GM21526 (cell line): ENCODE results near the gene ECI2.

Experiments
- ATAC-seq: cut with Tn5 transposase; IDR thresholded peaks from one replicate; pipeline ENCODE4 v1.9.1; 2021; ENCODE audit warnings: moderate library complexity; ENCODE audit not compliant: unreplicated experiment, low FRiP score

The ECI2 gene, protein sequence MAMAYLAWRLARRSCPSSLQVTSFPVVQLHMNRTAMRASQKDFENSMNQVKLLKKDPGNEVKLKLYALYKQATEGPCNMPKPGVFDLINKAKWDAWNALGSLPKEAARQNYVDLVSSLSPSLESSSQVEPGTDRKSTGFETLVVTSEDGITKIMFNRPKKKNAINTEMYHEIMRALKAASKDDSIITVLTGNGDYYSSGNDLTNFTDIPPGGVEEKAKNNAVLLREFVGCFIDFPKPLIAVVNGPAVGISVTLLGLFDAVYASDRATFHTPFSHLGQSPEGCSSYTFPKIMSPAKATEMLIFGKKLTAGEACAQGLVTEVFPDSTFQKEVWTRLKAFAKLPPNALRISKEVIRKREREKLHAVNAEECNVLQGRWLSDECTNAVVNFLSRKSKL

DNA sequence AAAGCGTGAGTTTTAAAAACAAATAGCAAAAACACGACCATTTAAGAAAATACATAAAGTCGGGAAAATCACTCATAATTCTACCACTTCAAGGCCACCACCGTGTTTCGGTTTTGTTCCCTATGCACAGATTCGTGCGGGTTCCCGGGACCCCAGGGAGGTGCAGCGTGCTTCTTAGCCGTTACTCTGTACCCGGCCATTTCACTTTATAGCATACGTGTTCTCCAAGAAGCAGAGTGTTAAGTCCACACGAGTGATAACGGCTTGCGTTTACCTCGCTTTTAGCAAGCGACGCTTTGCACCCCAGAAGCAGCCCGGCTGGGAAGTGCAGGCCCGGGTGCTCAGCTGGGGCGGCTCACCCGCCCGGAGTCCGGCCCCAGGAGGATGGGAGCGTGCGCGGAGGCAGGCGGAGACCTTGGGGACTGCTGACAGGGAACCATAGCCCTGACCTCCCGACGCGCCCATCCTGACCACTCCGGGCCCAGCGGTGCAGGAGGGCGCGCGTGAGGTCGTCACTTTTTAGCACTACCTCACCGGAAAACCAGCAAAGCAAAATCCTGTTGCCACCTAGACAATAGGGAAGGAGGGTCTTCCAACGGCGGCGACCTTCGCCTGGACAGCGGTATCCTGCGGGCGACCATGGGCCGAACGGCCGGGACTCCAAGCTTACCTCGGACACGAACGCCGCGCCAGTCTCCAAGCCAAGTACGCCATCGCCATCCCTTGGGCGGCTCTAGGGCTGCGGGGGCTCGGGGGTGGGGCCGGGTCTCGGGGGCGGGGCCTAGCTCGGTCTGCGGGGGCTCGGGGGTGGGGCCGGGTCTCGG is at the start of gene ECI2:
ECI2 (minus strand) TSS at position 735 of the 824 bp plus-strand sequence; CDS start at position 720, 15 bp downstream.
- ATAC-seq, result peak; percentile 45

DNA sequence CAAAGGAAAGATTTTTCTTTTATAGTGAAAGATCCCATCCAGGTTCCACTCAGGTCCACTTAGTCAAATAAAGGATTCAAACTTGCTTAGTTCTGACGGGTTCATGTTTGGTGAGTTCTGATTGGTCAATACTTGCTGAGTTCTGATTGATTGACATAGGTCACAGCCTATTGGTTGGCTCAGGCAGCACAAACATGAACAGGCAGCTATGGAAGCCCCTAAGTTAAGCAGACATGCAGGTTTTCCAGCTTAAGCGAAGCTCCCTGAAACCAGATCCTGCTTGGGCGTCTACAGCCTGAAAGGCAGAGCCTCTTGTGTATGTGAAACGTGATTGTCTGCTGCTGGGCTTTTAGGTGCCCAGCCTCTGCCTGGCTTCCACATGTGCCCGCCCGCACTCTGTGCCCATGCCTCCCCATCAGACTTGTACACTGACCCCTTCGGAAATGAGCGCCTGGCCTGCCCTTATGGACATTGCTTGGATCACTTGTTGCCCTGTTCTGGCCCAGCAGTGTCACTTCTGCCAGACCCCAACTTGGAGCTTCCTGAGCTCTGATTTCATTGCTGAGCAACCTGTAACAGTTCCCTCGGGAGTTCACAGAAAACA is 45.4 kb upstream of the ECI2 start:
- no peak for ATAC-seq

DNA sequence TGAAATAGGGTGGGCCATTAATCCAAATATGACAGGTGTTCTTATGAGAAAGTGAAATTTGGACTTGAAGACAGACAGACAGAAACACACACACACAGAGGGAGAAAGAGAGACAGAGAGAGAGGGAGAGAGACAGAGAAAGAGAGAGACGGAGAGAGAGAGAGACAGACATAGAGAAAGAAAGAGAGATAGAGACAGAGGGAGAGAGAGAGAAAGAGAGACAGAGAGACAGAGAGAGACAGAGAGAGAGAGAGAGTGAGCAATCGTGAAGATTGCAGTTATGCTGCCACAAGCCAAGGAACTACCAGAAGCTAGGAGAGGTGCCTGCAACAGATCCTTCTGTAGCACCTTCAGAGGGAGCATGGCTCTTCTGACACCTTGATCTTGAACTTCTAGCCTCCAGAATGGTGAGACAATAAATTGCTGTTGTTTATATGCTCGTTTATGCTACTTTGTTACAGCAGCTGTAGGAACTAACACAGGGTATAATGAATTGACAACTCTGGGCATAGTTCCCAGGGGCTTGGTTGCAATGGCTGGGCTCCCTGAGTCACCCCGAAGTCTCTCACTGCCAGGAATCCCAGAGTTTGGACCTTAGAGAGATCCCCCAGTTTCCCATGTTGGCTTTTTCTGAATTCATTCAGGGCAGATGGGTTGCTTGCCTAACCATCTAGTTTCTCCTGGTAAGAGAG is 44.7 kb upstream of the ECI2 start:
- no peak for ATAC-seq

- no peak for ATAC-seq
These were observed 43.5 kb upstream of the ECI2 start for GRCh38 chr6:4178737-4179333.

DNA sequence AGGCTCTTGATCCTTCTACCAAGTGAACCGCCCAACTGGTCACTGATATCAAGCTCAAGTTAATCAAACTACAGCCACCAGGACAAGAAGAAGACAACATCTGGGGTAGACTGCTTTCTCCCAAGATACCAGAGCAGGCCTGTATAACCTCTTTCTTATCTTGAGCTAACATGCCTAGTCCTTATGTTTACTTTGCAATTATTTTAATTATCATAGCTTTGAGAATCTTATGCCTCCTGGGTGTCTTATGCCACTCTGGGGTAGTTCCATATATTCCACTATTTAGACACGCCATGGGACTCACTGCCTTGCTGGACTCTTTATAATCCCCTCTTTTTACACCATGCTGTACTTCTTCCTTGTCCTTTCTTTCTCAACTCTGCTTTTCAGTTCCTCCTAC is 41.5 kb upstream of the ECI2 start:
- ATAC-seq, result no peak

DNA sequence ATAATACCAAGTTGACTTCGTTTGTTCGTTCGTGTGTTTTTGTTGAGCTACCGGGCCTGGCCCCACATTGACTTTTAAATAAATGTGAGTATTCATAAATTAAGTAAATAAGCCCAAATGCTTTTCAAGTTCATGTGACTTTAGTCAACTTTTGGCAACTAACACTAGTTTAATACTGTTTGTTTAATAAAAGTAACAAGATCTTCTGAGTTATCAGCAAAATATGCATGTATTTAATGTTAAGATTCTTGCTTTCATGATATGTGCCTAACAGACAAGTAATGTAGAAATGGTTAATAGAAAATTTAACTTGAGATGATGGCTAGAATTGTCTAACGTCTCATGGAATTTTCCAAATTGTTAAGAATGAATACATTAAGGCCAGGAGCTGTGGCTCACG is 38.7 kb upstream of the ECI2 start:
- no peak for ATAC-seq

- no peak for ATAC-seq
These were observed 37.0 kb upstream of the ECI2 start for GRCh38 chr6:4172368-4172767.

- ATAC-seq, result no peak
These were observed 34.9 kb upstream of the ECI2 start for GRCh38 chr6:4170297-4170696.

GRCh38 chr6:4169028-4169789 is 33.8 kb upstream of the ECI2 start:
- ATAC-seq, result no peak

GRCh38 chr6:4167833-4168232 is 32.5 kb upstream of the ECI2 start:
- no peak for ATAC-seq

GRCh38 chr6:4167123-4167522 is 31.7 kb upstream of the ECI2 start:
- no peak for ATAC-seq

- ATAC-seq, result no peak
These were observed 29.1 kb upstream of the ECI2 start for GRCh38 chr6:4164456-4164855.

DNA sequence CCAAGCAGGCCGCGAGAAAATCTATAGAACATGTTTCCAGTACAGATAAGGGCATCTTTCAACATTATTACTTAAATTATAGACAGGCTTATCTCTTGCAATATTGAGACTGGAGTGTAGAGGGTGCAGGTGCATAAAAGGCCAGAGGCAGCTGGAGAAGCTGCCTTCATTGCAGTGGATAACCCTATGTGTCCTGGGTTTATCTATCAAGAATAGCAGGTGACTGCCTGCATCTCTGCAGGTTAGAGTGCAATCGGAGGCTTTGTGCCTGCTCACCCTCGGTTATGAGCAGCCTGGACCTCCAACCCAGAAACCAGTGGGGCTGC is 28.7 kb upstream of the ECI2 start:
- no peak for ATAC-seq

GRCh38 chr6:4163408-4164116 is 28.2 kb upstream of the ECI2 start:
- ATAC-seq, result no peak

GRCh38 chr6:4162370-4162769 is 27.0 kb upstream of the ECI2 start:
- no peak for ATAC-seq

DNA sequence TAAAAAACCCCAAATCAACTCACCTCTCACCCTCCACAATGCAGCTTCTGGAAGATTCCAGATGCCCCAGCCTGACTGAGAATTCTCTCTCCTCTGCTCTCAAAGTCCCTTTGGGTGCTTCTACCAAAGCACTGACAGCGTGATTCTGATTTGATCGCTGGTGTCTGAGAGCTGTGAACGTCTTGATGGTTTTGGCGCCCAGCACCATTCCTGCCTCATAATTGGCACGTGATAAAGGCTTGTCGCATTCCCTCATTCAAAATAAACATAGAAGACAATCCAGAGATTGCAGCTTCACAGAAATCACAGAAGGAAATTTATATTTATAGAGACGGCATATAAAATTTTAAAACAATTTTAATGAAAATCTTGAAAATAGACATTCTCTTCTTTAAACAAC is 24.1 kb upstream of the ECI2 start:
- no peak for ATAC-seq

GRCh38 chr6:4157506-4157905 is 22.1 kb upstream of the ECI2 start:
- no peak for ATAC-seq

- peak; percentile 91 for ATAC-seq
These were observed 20.6 kb upstream of the ECI2 start for GRCh38 chr6:4155848-4156466.

DNA sequence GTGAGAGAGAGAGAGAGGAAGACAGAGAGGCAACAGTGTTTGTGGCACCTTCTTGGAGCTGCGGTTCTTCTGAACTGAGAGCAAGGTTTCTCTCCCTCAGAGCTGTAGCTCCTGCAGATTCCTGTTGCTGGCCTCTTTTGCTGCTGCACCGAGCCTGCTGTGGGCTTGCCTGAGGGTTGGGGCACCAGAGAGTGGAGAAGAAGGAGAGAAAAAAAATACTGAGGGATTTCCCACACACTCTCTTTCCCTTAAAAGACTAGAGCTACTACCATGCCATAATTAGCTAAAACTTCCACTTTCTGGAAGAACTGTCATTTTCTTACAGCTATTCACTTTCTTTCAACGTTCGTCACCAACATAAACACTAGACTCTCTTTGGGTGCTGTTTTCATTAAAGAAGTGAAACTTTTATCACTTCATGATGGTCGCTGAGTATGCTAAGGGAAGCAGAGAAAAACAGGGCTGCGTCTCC is 18.2 kb upstream of the ECI2 start:
- ATAC-seq, result no peak
